Psoas muscle (tissue), 8 donors: Measurements from ENCODE around the gene ASTN2. TPM values are rescaled to one million over a fixed set of nuclear protein-coding genes. Genes with fewer than 3 reads are reported as not detected.

ENCODE experiments used
- ATAC-seq, 4 donors: fragments of 200-7000 bp; cut with Tn5 transposase; one replicate each; pipeline ENCODE4 v1.9.1; 2020; ENCODE audit warnings: moderate library complexity in 3 of 4, mild to moderate bottlenecking in 2 of 4
- DNase-seq, 2 donors: peaks; one replicate each; pipeline ENCODE4 v3.0.0-alpha.2; 2020
- H3K27ac ChIP-seq: fragments of 200-600 bp; one replicate; pipeline ENCODE4 v1.8.0; 2022
- H3K27me3 ChIP-seq, 3 donors: fragments of 200-600 bp in 1 of 3; one replicate each; pipeline versions ENCODE4 v1.6.1 to v1.8.0; 2013 to 2022; ENCODE audit warnings: low read length in 2 of 3, mild to moderate bottlenecking in 2 of 3, moderate library complexity in 1 of 3; ENCODE audit not compliant: insufficient read depth in 3 of 3
- H3K36me3 ChIP-seq, 2 donors: fragments of 200-600 bp in 1 of 2; one replicate each; pipeline versions ENCODE4 v1.6.1 to v1.8.0; 2013 to 2022; ENCODE audit warnings: low read depth in 1 of 2, mild to moderate bottlenecking in 1 of 2, moderate library complexity in 1 of 2; ENCODE audit not compliant: insufficient read depth in 1 of 2
- H3K4me1 ChIP-seq: fragments of 200-600 bp; one replicate; pipeline ENCODE4 v1.8.0; 2022
- H3K4me3 ChIP-seq: fragments of 200-600 bp; one replicate; pipeline ENCODE4 v1.8.0; 2022; ENCODE audit warnings: mild to moderate bottlenecking
- H3K9me3 ChIP-seq: fragments of 200-600 bp; one replicate; pipeline ENCODE4 v1.8.0; 2022
- CTCF ChIP-seq: fragments of 200-600 bp; IDR thresholded peaks from one replicate; pipeline ENCODE4 v1.8.0; 2022; ENCODE audit warnings: antibody characterized with exemption
- WGBS, 3 donors: extraction: QIAGEN DNeasy Blood & Tissue Kit; methylation state at CpG; one replicate each; pipeline versions ENCODE4 v1.1.6 to v1.1.7; 2013; 5-methylcytosine and 5-hydroxymethylcytosine counted together
- intact Hi-C, 2 donors: fragments of 100-400 bp; cut with DNase I; formaldehyde crosslinking; loops; one replicate each; pipeline versions ENCODE4 v1.11.0 to v1.14.2; 2022
- polyA plus RNA-seq, 3 donors: library from polyadenylated mRNA; stranded (reverse); fragments of 200-250 nt; gene quantifications; one replicate each; pipeline ENCODE4 v1.2.3, GENCODE V29; 2013
- total RNA-seq, 4 donors: library from RNA; stranded (reverse); fragmentation: NEBNext Ultra II Directional in 2 of 4; extraction: Animal tissue kit (Norgen Biotek cat#: 25700) in 2 of 4; gene quantifications; one replicate each; pipeline versions ENCODE4 v1.2.1 to v1.2.4, GENCODE V29; 2021 to 2023
- donor health status: healthy with polysubstance abuse.
- donor health status: DM: no; HTN: no; CAD: no; lungs with moderate emphysema.
- donor health status: Bipolar disorder and iron deficiency.
- donor health status: healthy.
- donor health status: DM: yes; HTN: yes; CAD: no.
- donor health status: DM: no; HTN: no; CAD: no.
- donor health status: DM: no; HTN: no; CAD: no.
- donor health status: DM: yes; HTN: yes; CAD: no.

ASTN2 gene
- total and polyA plus RNA-seq, 7 donors, result 2.0 to 10.3 (median 3.3) TPM

- WGBS, 3 donors, result 63 to 70% (median 66%) methylated on average over 4 of the region's 4 CpGs
- no peak for TF ChIP-seq CTCF
- no peaks in the 10 kb centered on the region for H3K27me3 ChIP-seq
These were observed 640.3 kb downstream of the ASTN2 start for GRCh38 chr9:116774421-116775180.

GRCh38 chr9:116767219-116767618 is 647.6 kb downstream of the ASTN2 start:
- DNase-seq, result no peak
- Histone ChIP-seq H3K4me1 (no peaks in the 10 kb centered on the region), H3K9me3 (no peaks in the 10 kb centered on the region), H3K36me3 (no peaks in the 10 kb centered on the region), H3K27ac (no peak overlapping the region), H3K4me3 (no peak overlapping the region), H3K27me3 (peaks cover 0 to 9% (median 0%) of the 10 kb centered on the region in 3 donors)
- WGBS, 3 donors, result 59 to 65% (median 60%) methylated on average over 8 of the region's 8 CpGs
- no peak for ATAC-seq
- no peak for TF ChIP-seq CTCF
- intact Hi-C loops, result no loop called here

More at GRCh38 chr9:116774421-116775180, 640.3 kb downstream of the ASTN2 start:
- intact Hi-C loops, result no loop called here
- no peaks in the 10 kb centered on the region for H3K4me1 ChIP-seq
- H3K36me3 ChIP-seq, result no peaks in the 10 kb centered on the region
- H3K4me3 ChIP-seq, result no peak overlapping the region
- ATAC-seq (no peak), DNase-seq (no peak)
- no peak overlapping the region for H3K27ac ChIP-seq
- H3K9me3 ChIP-seq, result no peaks in the 10 kb centered on the region

- intact Hi-C loops, result no loop called here
- no peaks in the 10 kb centered on the region for H3K36me3 ChIP-seq
- H3K4me1 ChIP-seq, result no peaks in the 10 kb centered on the region
- no peak overlapping the region for H3K27ac ChIP-seq
- DNase-seq, result no peak
- no peaks in the 10 kb centered on the region for H3K9me3 ChIP-seq
- 51 to 60% (median 53%) methylated on average over 5 of the region's 5 CpGs for WGBS, 3 donors
- H3K4me3 ChIP-seq, result no peak overlapping the region
- H3K27me3 ChIP-seq, result peaks cover 0 to 9% (median 0%) of the 10 kb centered on the region in 3 donors
- TF ChIP-seq CTCF, result no peak
- no peak for ATAC-seq
These were observed 649.8 kb downstream of the ASTN2 start for GRCh38 chr9:116765011-116765410.

- Histone ChIP-seq H3K4me1 (no peaks in the 10 kb centered on the region), H3K27ac (no peak overlapping the region), H3K4me3 (no peak overlapping the region), H3K27me3 (peaks cover 0 to 9% (median 0%) of the 10 kb centered on the region in 3 donors), H3K36me3 (no peaks in the 10 kb centered on the region), H3K9me3 (no peaks in the 10 kb centered on the region)
- no peak for TF ChIP-seq CTCF
- intact Hi-C loops, result no loop called here
- 78 to 89% (median 82%) methylated on average over 2 of the region's 2 CpGs for WGBS, 3 donors
- ATAC-seq (no peak), DNase-seq (no peak)
These were observed 651.1 kb downstream of the ASTN2 start for GRCh38 chr9:116763770-116764169.

GRCh38 chr9:116760636-116761035 is 654.2 kb downstream of the ASTN2 start:
- intact Hi-C loops, result no loop called here
- no peaks in the 10 kb centered on the region for H3K36me3 ChIP-seq
- no peak overlapping the region for H3K4me3 ChIP-seq
- TF ChIP-seq CTCF, result no peak
- no peaks in the 10 kb centered on the region for H3K4me1 ChIP-seq
- no peak overlapping the region for H3K27ac ChIP-seq
- ATAC-seq (no peak), DNase-seq (no peak)
- WGBS, 3 donors, result 48 to 61% (median 53%) methylated on average over 5 of the region's 5 CpGs
- no peaks in the 10 kb centered on the region for H3K9me3 ChIP-seq
- no peaks in the 10 kb centered on the region for H3K27me3 ChIP-seq
